H1 (cell line): ENCODE measurements around the gene TMPRSS3. TPM values are rescaled to one million over a fixed set of nuclear protein-coding genes. Genes with fewer than 3 reads are reported as not detected.

Experiments
- ATF2 ChIP-seq: IDR thresholded peaks from 2 replicates; pipeline ENCODE4 v1.6.1; 2012; ENCODE audit warnings: low read length, inconsistent platforms
- BCL11A ChIP-seq, 2 experiments: IDR thresholded peaks; one replicate each; pipeline ENCODE4 v1.6.1; 2011; ENCODE audit warnings: low read depth in 2 of 2, low read length in 2 of 2, mild to moderate bottlenecking in 2 of 2
- CHD7 ChIP-seq: fragments of 300-600 bp; sonication (generic); IDR thresholded peaks from 2 replicates; pipeline ENCODE4 v1.7.1; 2012; ENCODE audit warnings: low read length, moderate library complexity, mild to moderate bottlenecking, inconsistent platforms; ENCODE audit not compliant: insufficient replicate concordance
- FOSL1 ChIP-seq: IDR thresholded peaks from 2 replicates; pipeline ENCODE4 v1.6.1; 2011; ENCODE audit warnings: mild to moderate bottlenecking, low read depth, low read length, moderate library complexity; ENCODE audit not compliant: insufficient read depth
- JUND ChIP-seq: IDR thresholded peaks from 2 replicates; pipeline ENCODE4 v1.6.1; 2011; ENCODE audit warnings: mild to moderate bottlenecking, improper control_type of control experiment, low read length
- NANOG ChIP-seq: IDR thresholded peaks from 2 replicates; pipeline ENCODE4 v1.6.1; 2011; ENCODE audit warnings: low read length, low read depth, mild to moderate bottlenecking, inconsistent platforms; ENCODE audit not compliant: insufficient read depth, poor library complexity, severe bottlenecking
- RFX5 ChIP-seq: IDR thresholded peaks from 2 replicates; pipeline ENCODE4 v1.6.1; 2011; ENCODE audit warnings: low read depth, low read length, improper control_type of control experiment, borderline replicate concordance
- SRF ChIP-seq: IDR thresholded peaks from 2 replicates; pipeline ENCODE4 v1.6.1; 2011; ENCODE audit warnings: mild to moderate bottlenecking, low read depth, low read length, moderate library complexity
- USF2 ChIP-seq: IDR thresholded peaks from 2 replicates; pipeline ENCODE4 v1.6.1; 2011; ENCODE audit warnings: low read length, improper control_type of control experiment
- polyA plus RNA-seq, 7 experiments: library from polyadenylated mRNA; depleted of rRNA in 3 of 7; stranded (reverse) in 5 of 7; unstranded in 2 of 7; fragments of >200 nt in 5 of 7; fragments of 200-250 nt in 2 of 7; gene quantifications; 1 replicate in 5 of 7; 2 replicates in 1 of 7; 4 replicates in 1 of 7; pipeline versions ENCODE4 v1.2.1 to v1.2.3, GENCODE V29; 2011 to 2013; ENCODE audit warnings: missing spikeins in 2 of 7, mixed read lengths in 2 of 7
- total RNA-seq: library from RNA; stranded (reverse); fragmentation: NEBNext Ultra II Directional; extraction: Animal tissue kit (Norgen Biotek cat#: 25700); gene quantifications from 2 replicates; pipeline ENCODE4 v1.2.1, GENCODE V29; 2021

The TMPRSS3 gene
- total and polyA plus RNA-seq, 2 of the 8 experiments (the other 6 are each of a cell fraction or from before 2014, with no cell fraction given): 0.38 TPM; not detected in 1

DNA sequence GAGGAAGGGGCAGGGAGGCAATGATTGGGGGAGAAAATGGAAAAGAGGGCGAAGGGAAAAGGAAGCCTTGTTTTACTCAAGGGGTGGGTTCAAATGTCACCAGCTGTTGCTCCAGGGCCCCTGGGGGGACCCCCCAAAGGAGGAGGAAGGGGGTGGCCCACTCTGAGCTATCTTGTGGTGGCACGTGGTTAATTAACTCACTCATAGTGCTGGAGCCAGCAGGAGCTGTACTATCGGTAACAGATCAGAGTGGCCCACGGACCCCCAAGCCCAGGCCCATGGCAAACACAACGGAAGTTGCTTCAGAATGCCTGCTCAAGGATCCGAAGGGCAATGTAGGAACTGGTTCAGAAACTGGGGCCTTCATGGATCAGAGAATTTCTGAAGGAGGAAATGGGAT, 52.3 kb downstream of the TMPRSS3 start (continued):
- no peak for TF ChIP-seq CHD7
- TF ChIP-seq RFX5: no peak
- no peak for TF ChIP-seq ATF2
- TF ChIP-seq NANOG: no peak
- no peak for TF ChIP-seq SRF
- TF ChIP-seq FOSL1: no peak
- TF ChIP-seq JUND: no peak
- no peak for TF ChIP-seq BCL11A (IDR thresholded peaks at IDR 0.05; ENCODE audit: low read depth in 2 of 2, low read length in 2 of 2)
- TF ChIP-seq USF2: no peak
